ENCODE measurements around the gene SYCP3.
"Not testable (repeated sequence)": the region's sequence is repeated elsewhere in the genome, so short reads cannot be mapped to it uniquely, and the experiment has no call there.

The SYCP3 gene

GRCh38 chr12:101746661-101747060, 7.4 kb upstream of the SYCP3 start:
- H3K36me3 Mint-ChIP-seq, result peaks cover 39% of the 10 kb centered on the region
- no peak overlapping the region for H3K27ac Mint-ChIP-seq
- no peak for DNase-seq
- H3K9me3 Mint-ChIP-seq, result no peaks in the 10 kb centered on the region
- CTCF ChIA-PET, result interaction anchor here (1.0 kb wide), 3 partner anchors 10 to 93 kb away, joined by 3 read pairs; no protein-coding TSS in a partner anchor
- no peaks in the 10 kb centered on the region for H3K27me3 Mint-ChIP-seq
- peaks cover 16% of the 10 kb centered on the region for H3K4me1 Mint-ChIP-seq
- H3K4me3 Mint-ChIP-seq, result no peak overlapping the region

- H3K4me3 Mint-ChIP-seq, result no peak overlapping the region
These were observed 6.9 kb upstream of the SYCP3 start for GRCh38 chr12:101746196-101746595.

GRCh38 chr12:101745481-101745880, 6.2 kb upstream of the SYCP3 start:
- H3K36me3 Mint-ChIP-seq, result peaks cover 32% of the 10 kb centered on the region
- CTCF ChIA-PET, result interaction anchor here (1.0 kb wide), 1 partner anchor 14 kb away, joined by 3 read pairs; no protein-coding TSS in a partner anchor
- no peak overlapping the region for H3K27ac Mint-ChIP-seq
- H3K4me3 Mint-ChIP-seq, result no peak overlapping the region
- H3K4me1 Mint-ChIP-seq, result peaks cover 16% of the 10 kb centered on the region
- no peaks in the 10 kb centered on the region for H3K27me3 Mint-ChIP-seq
- DNase-seq, result no peak
- H3K9me3 Mint-ChIP-seq, result no peaks in the 10 kb centered on the region

More at GRCh38 chr12:101746196-101746595, 6.9 kb upstream of the SYCP3 start:
- peaks cover 37% of the 10 kb centered on the region for H3K36me3 Mint-ChIP-seq
- peaks cover 16% of the 10 kb centered on the region for H3K4me1 Mint-ChIP-seq
- CTCF ChIA-PET, result interaction anchor here (1.0 kb wide), 2 partner anchors 11 to 14 kb away, joined by 3 read pairs; no protein-coding TSS in a partner anchor
- no peak overlapping the region for H3K27ac Mint-ChIP-seq
- no peak for DNase-seq
- H3K27me3 Mint-ChIP-seq, result no peaks in the 10 kb centered on the region
- H3K9me3 Mint-ChIP-seq, result no peaks in the 10 kb centered on the region

DNA sequence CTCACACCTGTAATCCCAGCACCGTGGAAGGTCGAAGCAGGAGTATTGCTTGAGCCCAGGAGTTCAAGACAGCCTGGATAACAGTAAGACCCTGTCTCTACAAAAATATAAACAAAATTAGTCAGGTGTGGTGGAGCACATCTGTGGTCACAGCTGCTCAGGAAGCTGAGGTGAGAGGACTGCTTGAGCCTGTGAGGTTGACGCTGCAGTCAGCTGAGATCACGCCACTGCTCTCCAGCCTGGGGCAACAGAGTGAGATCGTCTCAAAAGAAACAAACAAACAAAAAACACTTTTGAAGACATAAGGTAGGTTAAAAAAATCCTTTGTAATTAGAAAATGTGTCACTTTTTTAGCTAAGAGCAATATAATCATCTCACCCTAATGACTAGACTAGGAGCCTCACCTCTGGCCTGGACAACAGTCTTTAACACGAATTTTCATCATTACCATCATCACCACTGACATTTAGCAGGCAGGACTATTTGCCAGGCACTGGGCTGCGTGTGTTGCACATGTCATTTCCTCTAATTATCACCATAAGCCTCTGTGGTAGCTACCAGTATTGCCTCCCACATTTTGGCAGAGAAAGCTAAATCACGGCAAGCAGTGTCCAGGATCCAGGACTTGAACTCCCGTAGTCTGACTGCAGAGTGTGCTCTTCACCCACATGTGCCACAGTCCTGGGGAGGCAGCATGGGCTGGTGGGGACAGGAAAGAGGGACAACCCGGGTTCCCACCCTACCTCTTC, 4.6 kb upstream of the SYCP3 start:
- H3K27ac Mint-ChIP-seq, result peak overlapping the region; percentile 6
- H3K4me1 Mint-ChIP-seq, result peaks cover 16% of the 10 kb centered on the region
- no peaks in the 10 kb centered on the region for H3K27me3 Mint-ChIP-seq
- H3K4me3 Mint-ChIP-seq, result no peak overlapping the region
- CTCF ChIA-PET, result no interaction called here
- DNase-seq, result peak; percentile 29
- peaks cover 35% of the 10 kb centered on the region for H3K36me3 Mint-ChIP-seq
- no peaks in the 10 kb centered on the region for H3K9me3 Mint-ChIP-seq

DNA sequence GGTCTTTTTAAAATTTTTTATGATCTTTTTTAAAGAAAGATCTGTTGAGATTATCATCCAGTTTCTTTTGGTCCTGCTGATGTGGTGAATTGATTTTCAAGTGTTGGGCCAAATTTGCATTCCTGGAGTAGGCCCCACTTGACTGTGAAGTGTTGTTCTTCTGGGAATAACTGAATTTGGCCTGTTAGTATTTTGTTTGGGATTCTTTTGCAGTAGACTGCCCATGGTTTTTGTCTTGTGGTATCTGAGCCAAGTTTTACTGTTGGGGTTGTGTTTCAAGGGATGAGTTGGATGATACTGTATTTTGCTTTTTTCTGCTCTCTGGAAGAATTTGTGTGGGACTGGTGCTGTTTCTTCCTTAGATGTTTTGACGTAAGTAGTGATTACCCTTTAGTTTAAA, 4.0 kb upstream of the SYCP3 start:
- Mint-ChIP-seq H3K4me3 (no peak overlapping the region), H3K9me3 (no peaks in the 10 kb centered on the region), H3K36me3 (peaks cover 30% of the 10 kb centered on the region), H3K4me1 (peaks cover 16% of the 10 kb centered on the region), H3K27ac (peak overlapping the region; percentile 6), H3K27me3 (no peaks in the 10 kb centered on the region)
- CTCF ChIA-PET, result interaction anchor here (1.0 kb wide), 1 partner anchor 328 kb away, joined by 3 read pairs; no protein-coding TSS in a partner anchor
- no peak for DNase-seq

DNA sequence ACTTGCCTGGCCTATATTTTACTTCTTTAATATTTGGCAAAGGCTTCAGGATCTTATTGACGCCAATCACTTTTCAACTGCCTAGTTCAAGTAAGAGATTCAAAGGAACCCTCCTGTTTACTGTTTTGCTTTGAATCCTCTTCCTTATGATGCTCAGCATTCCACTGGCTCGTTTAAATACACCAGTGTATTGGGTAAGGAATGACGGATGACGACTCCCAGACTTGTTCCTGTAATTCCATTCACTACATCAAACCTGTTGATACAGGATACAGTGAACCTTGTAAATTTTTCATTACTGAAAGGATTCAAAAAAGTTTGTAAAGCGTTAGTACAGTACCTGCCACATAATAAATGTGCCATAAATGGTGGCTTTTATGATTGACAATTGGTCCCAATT, 1.7 kb upstream of the SYCP3 start:
- Mint-ChIP-seq H3K27me3 (no peaks in the 10 kb centered on the region), H3K4me3 (no peak overlapping the region), H3K4me1 (peaks cover 16% of the 10 kb centered on the region), H3K36me3 (peaks cover 26% of the 10 kb centered on the region), H3K27ac (no peak overlapping the region), H3K9me3 (no peaks in the 10 kb centered on the region)
- no peak for DNase-seq
- CTCF ChIA-PET, result no interaction called here

GRCh38 chr12:101740566-101740965, 1.3 kb upstream of the SYCP3 start:
- Mint-ChIP-seq H3K9me3 (no peaks in the 10 kb centered on the region), H3K27me3 (no peaks in the 10 kb centered on the region), H3K4me3 (no peak overlapping the region), H3K4me1 (peaks cover 16% of the 10 kb centered on the region), H3K27ac (no peak overlapping the region), H3K36me3 (peaks cover 26% of the 10 kb centered on the region)
- CTCF ChIA-PET, result no interaction called here
- no peak for DNase-seq

- Mint-ChIP-seq H3K4me3 (no peak overlapping the region), H3K4me1 (no peaks in the 10 kb centered on the region), H3K27me3 (no peaks in the 10 kb centered on the region), H3K36me3 (peaks cover 10% of the 10 kb centered on the region), H3K27ac (no peak overlapping the region), H3K9me3 (no peaks in the 10 kb centered on the region)
- DNase-seq, result no peak
- CTCF ChIA-PET, result no interaction called here
These were observed 1.8 kb downstream of the SYCP3 start for GRCh38 chr12:101737476-101737875.

DNA sequence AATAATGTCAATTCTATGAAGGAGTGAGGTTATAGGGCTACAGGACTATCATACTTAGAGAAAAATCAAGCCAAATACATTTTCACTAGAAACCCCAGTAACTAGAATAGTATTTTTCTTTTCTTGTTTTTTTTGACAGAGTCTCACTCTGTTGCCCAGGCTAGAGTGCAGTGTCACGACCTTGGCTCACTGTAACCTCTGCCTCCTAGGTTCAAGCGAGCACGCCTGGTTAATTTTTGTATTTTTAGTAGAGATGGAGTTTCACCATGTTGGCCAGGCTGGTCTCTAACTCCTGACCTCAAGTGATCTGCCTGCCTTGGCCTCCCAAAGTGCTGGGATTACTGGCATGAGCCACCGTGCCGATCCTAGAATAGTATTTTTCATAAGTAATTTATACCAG, 4.8 kb downstream of the SYCP3 start:
- H3K4me3 Mint-ChIP-seq, CTCF ChIA-PET, H3K4me1 Mint-ChIP-seq, DNase-seq, H3K9me3 Mint-ChIP-seq, H3K27me3 Mint-ChIP-seq, H3K27ac Mint-ChIP-seq: not testable (repeated sequence)
- peaks cover 14% of the 10 kb centered on the region for H3K36me3 Mint-ChIP-seq

DNA sequence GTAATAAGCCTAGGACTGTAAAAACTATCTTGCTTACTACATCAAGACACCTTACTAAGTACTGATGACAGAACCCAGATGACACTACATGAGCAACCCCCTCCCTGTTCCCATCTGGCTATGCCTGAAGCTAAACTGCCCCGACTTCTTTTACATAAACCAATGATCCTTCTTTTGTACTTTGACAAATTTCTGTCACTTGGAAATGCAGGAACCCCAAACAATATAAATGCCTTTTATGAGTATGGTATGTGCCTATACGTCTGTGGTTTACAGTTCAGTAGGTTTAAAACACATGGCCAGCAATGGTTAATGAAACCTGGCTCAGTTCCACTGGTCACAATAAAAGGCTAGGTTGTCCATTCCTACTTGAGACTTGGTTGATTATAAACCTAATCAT, 6.1 kb downstream of the SYCP3 start:
- H3K27ac Mint-ChIP-seq, result no peak overlapping the region
- H3K27me3 Mint-ChIP-seq, result no peaks in the 10 kb centered on the region
- DNase-seq, result no peak
- no peaks in the 10 kb centered on the region for H3K9me3 Mint-ChIP-seq
- H3K36me3 Mint-ChIP-seq, result peaks cover 14% of the 10 kb centered on the region
- CTCF ChIA-PET, result no interaction called here
- no peaks in the 10 kb centered on the region for H3K4me1 Mint-ChIP-seq
- H3K4me3 Mint-ChIP-seq, result no peak overlapping the region

GRCh38 chr12:101732318-101732717, 6.9 kb downstream of the SYCP3 start:
- no peaks in the 10 kb centered on the region for H3K9me3 Mint-ChIP-seq
- peaks cover 9% of the 10 kb centered on the region for H3K36me3 Mint-ChIP-seq
- CTCF ChIA-PET, result interaction anchor here (1.0 kb wide), 1 partner anchor 19 kb away, joined by 3 read pairs; no protein-coding TSS in a partner anchor
- no peaks in the 10 kb centered on the region for H3K27me3 Mint-ChIP-seq
- H3K4me3 Mint-ChIP-seq, result no peak overlapping the region
- H3K27ac Mint-ChIP-seq, result no peak overlapping the region
- DNase-seq, result no peak
- H3K4me1 Mint-ChIP-seq, result no peaks in the 10 kb centered on the region

- Mint-ChIP-seq H3K4me3 (no peak overlapping the region), H3K27ac (no peak overlapping the region), H3K4me1 (no peaks in the 10 kb centered on the region), H3K36me3 (peaks cover 14% of the 10 kb centered on the region), H3K9me3 (no peaks in the 10 kb centered on the region), H3K27me3 (no peaks in the 10 kb centered on the region)
- CTCF ChIA-PET, result no interaction called here
- DNase-seq, result no peak
These were observed 9.4 kb downstream of the SYCP3 start for GRCh38 chr12:101729842-101730241.

GRCh38 chr12:101727098-101727497, 12.2 kb downstream of the SYCP3 start:
- DNase-seq, result no peak
- no peak overlapping the region for H3K4me3 Mint-ChIP-seq
- peaks cover 12% of the 10 kb centered on the region for H3K36me3 Mint-ChIP-seq
- H3K9me3 Mint-ChIP-seq, result no peaks in the 10 kb centered on the region
- no peaks in the 10 kb centered on the region for H3K27me3 Mint-ChIP-seq
- CTCF ChIA-PET, result no interaction called here
- H3K27ac Mint-ChIP-seq, result no peak overlapping the region
- no peaks in the 10 kb centered on the region for H3K4me1 Mint-ChIP-seq

GRCh38 chr12:101722392-101722791, 16.9 kb downstream of the SYCP3 start:
- Mint-ChIP-seq H3K36me3 (peaks cover 15% of the 10 kb centered on the region), H3K9me3 (no peaks in the 10 kb centered on the region), H3K4me1 (no peaks in the 10 kb centered on the region), H3K27me3 (no peaks in the 10 kb centered on the region), H3K27ac (no peak overlapping the region), H3K4me3 (no peak overlapping the region)
- no peak for DNase-seq
- CTCF ChIA-PET, result no interaction called here

DNA sequence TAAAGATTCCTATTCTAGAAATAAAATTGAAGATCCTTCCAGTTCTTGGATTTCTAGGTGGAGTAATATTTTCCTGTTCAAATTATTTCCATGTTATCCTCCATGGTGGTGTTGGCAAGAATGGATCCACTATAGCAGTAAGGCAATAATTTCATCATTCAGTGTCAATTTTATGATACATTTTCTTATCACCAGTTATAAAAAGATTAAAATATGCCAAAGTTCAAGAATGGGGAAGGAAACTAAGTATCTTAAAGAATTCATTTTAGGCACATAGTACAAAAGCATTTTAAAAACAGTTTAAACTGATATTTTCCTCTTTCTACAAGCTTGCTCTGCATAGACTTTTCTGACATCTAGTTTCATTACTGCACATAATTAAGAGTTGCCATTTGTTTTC, 19.1 kb downstream of the SYCP3 start:
- H3K4me3 Mint-ChIP-seq, result no peak overlapping the region
- no peaks in the 10 kb centered on the region for H3K27me3 Mint-ChIP-seq
- peaks cover 15% of the 10 kb centered on the region for H3K36me3 Mint-ChIP-seq
- no peak overlapping the region for H3K27ac Mint-ChIP-seq
- no peaks in the 10 kb centered on the region for H3K4me1 Mint-ChIP-seq
- no peak for DNase-seq
- CTCF ChIA-PET, result interaction anchor here (0.6 kb wide), 1 partner anchor 323 kb away, joined by 4 read pairs; no protein-coding TSS in a partner anchor
- H3K9me3 Mint-ChIP-seq, result no peaks in the 10 kb centered on the region
